Neutrophil (primary cell): ENCODE data around the gene HFM1.
"Not testable (repeated sequence)": the region's sequence is repeated elsewhere in the genome, so short reads cannot be mapped to it uniquely, and the experiment has no call there.

ENCODE experiments used
- H3K27ac ChIP-seq: fragments of 200-600 bp; sonication (generic); 2 replicates; pipeline ENCODE4 v1.5.1; 2016; ENCODE audit warnings: mild to moderate bottlenecking, moderate library complexity
- H3K27me3 ChIP-seq: fragments of 200-600 bp; sonication (generic); 2 replicates; pipeline ENCODE4 v1.6.0; 2016; ENCODE audit warnings: mild to moderate bottlenecking
- H3K36me3 ChIP-seq: fragments of 200-600 bp; sonication (generic); 2 replicates; pipeline ENCODE4 v1.5.1; 2017
- H3K4me1 ChIP-seq, 2 experiments: fragments of 200-600 bp in 1 of 2; sonication (generic) in 1 of 2; 1 replicate in 1 of 2; 2 replicates in 1 of 2; pipeline versions ENCODE4 v1.5.1 to v1.6.1; 2013 to 2016; ENCODE audit warnings: low read depth in 1 of 2, low read length in 1 of 2, mild to moderate bottlenecking in 1 of 2, moderate library complexity in 1 of 2; ENCODE audit not compliant: control insufficient read depth in 1 of 2, insufficient read depth in 1 of 2
- H3K4me3 ChIP-seq, 2 experiments: fragments of 200-600 bp in 1 of 2; sonication (generic) in 1 of 2; 1 replicate in 1 of 2; 2 replicates in 1 of 2; pipeline ENCODE4 v1.5.1; 2013 to 2016; ENCODE audit warnings: low read depth in 1 of 2, low read length in 1 of 2, mild to moderate bottlenecking in 1 of 2, moderate library complexity in 1 of 2
- H3K9me3 ChIP-seq: fragments of 200-600 bp; sonication (generic); 2 replicates; pipeline ENCODE4 v1.5.1; 2016
- CTCF ChIP-seq: fragments of 200-600 bp; sonication (generic); IDR thresholded peaks from 2 replicates; pipeline ENCODE4 v1.5.1; 2016; ENCODE audit warnings: antibody characterized with exemption

The HFM1 gene

GRCh38 chr1:91440847-91441246, 36.2 kb upstream of the HFM1 start:
- Histone ChIP-seq H3K4me1 (no peaks in the 10 kb centered on the region), H3K9me3 (no peaks in the 10 kb centered on the region), H3K36me3 (no peaks in the 10 kb centered on the region), H3K27me3 (no peaks in the 10 kb centered on the region), H3K4me3 (no peak overlapping the region), H3K27ac (no peak overlapping the region)
- no peak for TF ChIP-seq CTCF

GRCh38 chr1:91439016-91439415, 34.4 kb upstream of the HFM1 start:
- Histone ChIP-seq H3K4me1 (no peaks in the 10 kb centered on the region), H3K36me3 (no peaks in the 10 kb centered on the region)
- TF ChIP-seq CTCF = no peak

GRCh38 chr1:91428182-91428798, 23.7 kb upstream of the HFM1 start:
- TF ChIP-seq CTCF = no peak

More at GRCh38 chr1:91439016-91439415, 34.4 kb upstream of the HFM1 start:
- Histone ChIP-seq H3K27me3 (no peaks in the 10 kb centered on the region), H3K27ac (no peak overlapping the region), H3K4me3 (no peak overlapping the region), H3K9me3 (no peaks in the 10 kb centered on the region)

GRCh38 chr1:91427741-91428140, 23.1 kb upstream of the HFM1 start:
- H3K9me3 ChIP-seq = no peaks in the 10 kb centered on the region
- no peaks in the 10 kb centered on the region for H3K4me1 ChIP-seq
- no peak overlapping the region for H3K27ac ChIP-seq
- H3K36me3 ChIP-seq = no peaks in the 10 kb centered on the region
- TF ChIP-seq CTCF = no peak
- no peak overlapping the region for H3K4me3 ChIP-seq
- H3K27me3 ChIP-seq = no peaks in the 10 kb centered on the region

More at GRCh38 chr1:91428182-91428798, 23.7 kb upstream of the HFM1 start:
- H3K4me1 ChIP-seq = no peaks in the 10 kb centered on the region
- no peak overlapping the region for H3K27ac ChIP-seq
- H3K36me3 ChIP-seq = no peaks in the 10 kb centered on the region
- H3K4me3 ChIP-seq = no peak overlapping the region
- no peaks in the 10 kb centered on the region for H3K9me3 ChIP-seq
- no peaks in the 10 kb centered on the region for H3K27me3 ChIP-seq

- H3K27me3 ChIP-seq, H3K9me3 ChIP-seq, H3K4me1 ChIP-seq, H3K36me3 ChIP-seq, H3K27ac ChIP-seq, H3K4me3 ChIP-seq: not testable (repeated sequence)
These were observed 17.9 kb upstream of the HFM1 start for GRCh38 chr1:91422523-91422922.

GRCh38 chr1:91412371-91412770, 7.7 kb upstream of the HFM1 start:
- no peak for TF ChIP-seq CTCF
- H3K4me1 ChIP-seq = no peaks in the 10 kb centered on the region
- no peaks in the 10 kb centered on the region for H3K9me3 ChIP-seq
- peaks cover 7% of the 10 kb centered on the region for H3K27me3 ChIP-seq
- no peaks in the 10 kb centered on the region for H3K36me3 ChIP-seq
- no peak overlapping the region for H3K4me3 ChIP-seq
- no peak overlapping the region for H3K27ac ChIP-seq
